A673 (cell line): ENCODE data around the gene CDR2L.

Experiments
- EZH2 ChIP-seq: fragments of 200-600 bp; sonication (generic); IDR thresholded peaks from 2 replicates; pipeline ENCODE4 v1.6.1; 2017; ENCODE audit warnings: borderline replicate concordance, low read depth, mild to moderate bottlenecking, mixed read lengths, antibody characterized with exemption, low read length; ENCODE audit not compliant: poor library complexity, severe bottlenecking
- TF ChIP-seq, protein P1 (sequence below): fragments of 300-800, 200-600 bp; sonication (generic); conservative IDR thresholded peaks from 2 replicates; pipeline ENCODE4 v1.5.1; 2017; ENCODE audit warnings: low read depth, mild to moderate bottlenecking, antibody characterized with exemption, low read length, moderate library complexity, mixed read lengths

DNA sequence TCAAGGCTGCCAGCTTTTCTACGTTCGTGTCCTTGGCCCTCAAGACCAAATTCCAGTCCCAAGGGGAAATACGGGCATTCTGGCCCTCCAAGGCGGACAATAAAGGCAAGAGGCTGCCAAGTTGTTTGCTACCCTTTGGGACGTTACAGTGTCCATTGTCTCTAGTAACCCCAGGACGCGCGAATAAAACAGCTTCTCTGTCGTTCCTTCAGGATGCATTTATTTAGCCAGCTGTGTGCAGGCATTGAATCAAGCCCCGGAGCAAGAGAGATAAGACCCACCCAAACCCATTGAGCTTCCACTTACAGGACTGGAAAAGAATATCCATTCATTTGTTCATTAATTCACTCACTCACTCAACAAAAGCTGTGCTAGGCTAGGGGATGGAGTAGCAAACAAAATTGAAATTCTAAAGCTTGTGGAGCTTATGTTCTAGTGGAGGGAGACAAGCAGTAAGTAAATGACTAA lies 25.7 kb downstream of the CDR2L start:
- TF ChIP-seq, protein P1, sequence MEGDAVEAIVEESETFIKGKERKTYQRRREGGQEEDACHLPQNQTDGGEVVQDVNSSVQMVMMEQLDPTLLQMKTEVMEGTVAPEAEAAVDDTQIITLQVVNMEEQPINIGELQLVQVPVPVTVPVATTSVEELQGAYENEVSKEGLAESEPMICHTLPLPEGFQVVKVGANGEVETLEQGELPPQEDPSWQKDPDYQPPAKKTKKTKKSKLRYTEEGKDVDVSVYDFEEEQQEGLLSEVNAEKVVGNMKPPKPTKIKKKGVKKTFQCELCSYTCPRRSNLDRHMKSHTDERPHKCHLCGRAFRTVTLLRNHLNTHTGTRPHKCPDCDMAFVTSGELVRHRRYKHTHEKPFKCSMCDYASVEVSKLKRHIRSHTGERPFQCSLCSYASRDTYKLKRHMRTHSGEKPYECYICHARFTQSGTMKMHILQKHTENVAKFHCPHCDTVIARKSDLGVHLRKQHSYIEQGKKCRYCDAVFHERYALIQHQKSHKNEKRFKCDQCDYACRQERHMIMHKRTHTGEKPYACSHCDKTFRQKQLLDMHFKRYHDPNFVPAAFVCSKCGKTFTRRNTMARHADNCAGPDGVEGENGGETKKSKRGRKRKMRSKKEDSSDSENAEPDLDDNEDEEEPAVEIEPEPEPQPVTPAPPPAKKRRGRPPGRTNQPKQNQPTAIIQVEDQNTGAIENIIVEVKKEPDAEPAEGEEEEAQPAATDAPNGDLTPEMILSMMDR: no peak
- no peak for TF ChIP-seq EZH2
